NCI-H82 treated with DMSO at 0.1 percent for 48 hours (cell line): ENCODE results near the gene PDZRN3.

ENCODE experiments used
- DNase-seq: peaks from one replicate; lab custom pipeline; 2025; ENCODE audit not compliant: unreplicated experiment; lab: John Stamatoyannopoulos, UW

PDZRN3 gene

GRCh38 chr3:73497646-73498406 lies 126.9 kb downstream of the PDZRN3 start:
- no peak for DNase-seq

- DNase-seq: no peak
Observed at GRCh38 chr3:73493543-73494308, 131.0 kb downstream of the PDZRN3 start.

- no peak for DNase-seq
Observed at GRCh38 chr3:73492186-73492585, 132.6 kb downstream of the PDZRN3 start.

- no peak for DNase-seq
Observed at GRCh38 chr3:73491287-73491662, 133.5 kb downstream of the PDZRN3 start.

GRCh38 chr3:73490453-73491286 lies 134.1 kb downstream of the PDZRN3 start:
- DNase-seq: no peak

GRCh38 chr3:73485877-73486330 lies 138.8 kb downstream of the PDZRN3 start:
- peak; percentile 78 for DNase-seq

- no peak for DNase-seq
Observed at GRCh38 chr3:73484656-73485248, 140.0 kb downstream of the PDZRN3 start.

- DNase-seq: no peak
Observed at GRCh38 chr3:73481888-73482287, 142.9 kb downstream of the PDZRN3 start.

GRCh38 chr3:73480187-73480672 lies 144.5 kb downstream of the PDZRN3 start:
- DNase-seq: no peak

- DNase-seq: peak; percentile 65
Observed at GRCh38 chr3:73479325-73479724, 145.4 kb downstream of the PDZRN3 start.

- no peak for DNase-seq
Observed at GRCh38 chr3:73478858-73479257, 145.9 kb downstream of the PDZRN3 start.

- no peak for DNase-seq
Observed at GRCh38 chr3:73475717-73476116, 149.0 kb downstream of the PDZRN3 start.

- DNase-seq: no peak
Observed at GRCh38 chr3:73475175-73475574, 149.6 kb downstream of the PDZRN3 start.

GRCh38 chr3:73474619-73475018 lies 150.1 kb downstream of the PDZRN3 start:
- DNase-seq: no peak

- DNase-seq: no peak
Observed at GRCh38 chr3:73473898-73474416, 150.8 kb downstream of the PDZRN3 start.

- no peak for DNase-seq
Observed at GRCh38 chr3:73473181-73473897, 151.4 kb downstream of the PDZRN3 start.

GRCh38 chr3:73471986-73472787 lies 152.6 kb downstream of the PDZRN3 start:
- DNase-seq: no peak

- DNase-seq: no peak
Observed at GRCh38 chr3:73470860-73471259, 153.9 kb downstream of the PDZRN3 start.

- no peak for DNase-seq
Observed at GRCh38 chr3:73469331-73469730, 155.4 kb downstream of the PDZRN3 start.
